Neural cell (in vitro differentiated cells): Measurements from ENCODE around the gene RBKS. TPM values are rescaled to one million over a fixed set of nuclear protein-coding genes. Genes with fewer than 3 reads are reported as not detected.

ENCODE experiments used
- H2AFZ ChIP-seq: fragments of 200-600, 300-800 bp; sonication (generic), shearing (Covaris generic); 2 replicates; pipeline ENCODE4 v1.6.0; 2014; ENCODE audit warnings: low read depth, mild to moderate bottlenecking, antibody characterized with exemption, low read length, moderate library complexity
- H3F3A ChIP-seq: fragments of 200-600 bp; shearing (Covaris generic); 2 replicates; pipeline ENCODE4 v1.6.1; 2016; ENCODE audit warnings: mild to moderate bottlenecking, moderate library complexity, mixed read lengths, antibody characterized with exemption, low read length; ENCODE audit not compliant: insufficient read depth, poor library complexity, severe bottlenecking
- H3K27ac ChIP-seq: fragments of 200-600, 300-800 bp; sonication (generic), shearing (Covaris generic); 2 replicates; pipeline ENCODE4 v1.5.1; 2014; ENCODE audit warnings: mild to moderate bottlenecking, low read length, moderate library complexity
- H3K27me3 ChIP-seq: fragments of 300-800, 200-600 bp; sonication (generic), shearing (Covaris generic); 2 replicates; pipeline ENCODE4 v1.6.0; 2014; ENCODE audit warnings: mild to moderate bottlenecking, low read depth, low read length, moderate library complexity; ENCODE audit not compliant: insufficient read depth
- H3K36me3 ChIP-seq: fragments of 300-800, 200-600 bp; sonication (generic), shearing (Covaris generic); 2 replicates; pipeline ENCODE4 v1.5.1; 2014; ENCODE audit warnings: mild to moderate bottlenecking, antibody characterized with exemption, low read length, moderate library complexity; ENCODE audit not compliant: insufficient read depth
- H3K4me2 ChIP-seq: fragments of 300-800, 200-600 bp; sonication (generic), shearing (Covaris generic); 2 replicates; pipeline ENCODE4 v1.6.0; 2014; ENCODE audit warnings: mild to moderate bottlenecking, low read length
- H3K4me3 ChIP-seq: fragments of 300-800, 200-600 bp; sonication (generic), shearing (Covaris generic); 2 replicates; pipeline ENCODE4 v1.5.1; 2014; ENCODE audit warnings: mild to moderate bottlenecking, low read length, moderate library complexity
- H3K79me2 ChIP-seq: fragments of 200-600 bp; shearing (Covaris generic); replicated peaks from 2 replicates; pipeline ENCODE4 v1.6.0; 2014; ENCODE audit warnings: mild to moderate bottlenecking, low read length, moderate library complexity; ENCODE audit not compliant: insufficient read depth
- H3K9ac ChIP-seq: fragments of 300-800, 200-600 bp; sonication (generic), shearing (Covaris generic); 2 replicates; pipeline ENCODE4 v1.6.1; 2016; ENCODE audit warnings: mild to moderate bottlenecking, low read length, mixed read lengths
- H3K9me2 ChIP-seq: fragments of 200-600 bp; shearing (Covaris generic); 2 replicates; pipeline ENCODE4 v1.6.1; 2016; ENCODE audit warnings: mild to moderate bottlenecking, low read length, mixed read lengths; ENCODE audit not compliant: insufficient read depth
- H3K9me3 ChIP-seq: fragments of 200-600, 300-800 bp; sonication (generic), shearing (Covaris generic); 2 replicates; pipeline ENCODE4 v1.6.1; 2016; ENCODE audit warnings: mild to moderate bottlenecking, mixed run types, low read length, moderate library complexity, mixed read lengths
- H4K20me1 ChIP-seq: fragments of 200-600 bp; shearing (Covaris generic); 2 replicates; pipeline ENCODE4 v1.6.1; 2016; ENCODE audit warnings: mild to moderate bottlenecking, mixed run types; ENCODE audit not compliant: insufficient read depth
- CTCF ChIP-seq: fragments of 450-650 bp; IDR thresholded peaks from 2 replicates; pipeline ENCODE4 v1.5.1; 2014; ENCODE audit warnings: antibody characterized with exemption, mild to moderate bottlenecking, moderate library complexity; ENCODE audit not compliant: poor library complexity, severe bottlenecking
- EP300 ChIP-seq: fragments of 450-650 bp; conservative IDR thresholded peaks from 2 replicates; pipeline ENCODE4 v1.6.1; 2014; ENCODE audit warnings: antibody characterized with exemption, mild to moderate bottlenecking, moderate library complexity; ENCODE audit not compliant: poor library complexity, severe bottlenecking
- EZH2 ChIP-seq: fragments of 200-600, 300-800 bp; shearing (Covaris generic), sonication (generic); IDR thresholded peaks from 2 replicates; pipeline ENCODE4 v1.6.1; 2014; ENCODE audit warnings: antibody characterized with exemption, low read length, borderline replicate concordance, mild to moderate bottlenecking; ENCODE audit not compliant: insufficient read depth, poor library complexity, severe bottlenecking
- MXI1 ChIP-seq: fragments of 450-650 bp; conservative IDR thresholded peaks from 2 replicates; pipeline ENCODE4 v1.6.1; 2014; ENCODE audit warnings: antibody characterized with exemption, mild to moderate bottlenecking; ENCODE audit not compliant: poor library complexity, severe bottlenecking
- POLR2AphosphoS5 ChIP-seq: IDR thresholded peaks from 2 replicates; pipeline ENCODE4 v1.6.1; 2012
- RAD21 ChIP-seq: fragments of 450-650 bp; conservative IDR thresholded peaks from 2 replicates; pipeline ENCODE4 v1.6.1; 2014; ENCODE audit warnings: antibody characterized with exemption, mild to moderate bottlenecking, moderate library complexity
- SMC3 ChIP-seq: fragments of 450-650 bp; conservative IDR thresholded peaks from 2 replicates; pipeline ENCODE4 v1.6.1; 2014; ENCODE audit warnings: antibody characterized with exemption, mild to moderate bottlenecking, moderate library complexity; ENCODE audit not compliant: poor library complexity
- TAF1 ChIP-seq: IDR thresholded peaks from 2 replicates; pipeline ENCODE4 v1.6.1; 2012; ENCODE audit warnings: low read depth
- polyA plus RNA-seq: library from polyadenylated mRNA; depleted of rRNA; stranded (reverse); fragments of >200 nt; gene quantifications from 2 replicates; pipeline ENCODE4 v1.2.3, GENCODE V29; 2014
- TF ChIP-seq, protein P1 (sequence below): IDR thresholded peaks from 2 replicates; pipeline ENCODE4 v1.6.1; 2012; ENCODE audit warnings: borderline replicate concordance

The RBKS gene
- polyA plus RNA-seq, 1 donor from 2014 or later, result 5.4 TPM

DNA sequence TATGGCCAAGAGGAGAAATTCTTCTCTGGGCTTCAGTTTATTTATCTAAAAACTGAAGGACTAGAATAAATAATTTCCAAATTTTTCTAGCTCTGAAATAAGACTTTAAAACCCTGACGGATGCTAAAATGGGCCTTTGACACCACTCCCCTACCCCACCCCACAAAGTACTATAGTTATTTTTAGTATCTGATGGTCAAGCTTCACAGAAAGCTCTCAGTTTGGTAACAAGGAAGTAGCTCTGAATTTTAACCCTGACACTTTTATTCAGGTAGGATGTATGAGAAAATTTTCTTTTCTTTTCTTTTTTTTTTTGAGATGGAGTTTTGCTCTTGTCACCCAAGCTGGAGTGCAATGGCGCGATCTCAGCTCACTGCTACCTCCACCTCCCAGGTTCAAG lies 2.4 kb downstream of the RBKS start:
- H3K27me3 ChIP-seq, result no peaks in the 10 kb centered on the region
- H3K4me3 ChIP-seq, result no peak overlapping the region
- no peak overlapping the region for H2AFZ ChIP-seq
- H3K9ac ChIP-seq, result no peak overlapping the region
- H3F3A ChIP-seq, result no peaks in the 10 kb centered on the region
- no peaks in the 10 kb centered on the region for H4K20me1 ChIP-seq
- H3K9me3 ChIP-seq, result no peaks in the 10 kb centered on the region
- H3K4me2 ChIP-seq, result no peak overlapping the region
- H3K27ac ChIP-seq, result no peak overlapping the region
- peaks cover 12% of the 10 kb centered on the region for H3K79me2 ChIP-seq
- H3K9me2 ChIP-seq, result no peaks in the 10 kb centered on the region
- no peaks in the 10 kb centered on the region for H3K36me3 ChIP-seq
- TF ChIP-seq POLR2AphosphoS5 (no peak), EP300 (no peak), EZH2 (no peak), TAF1 (no peak), SMC3 (no peak), RAD21 (no peak), CTCF (no peak), MXI1 (no peak)
- TF ChIP-seq, protein P1, sequence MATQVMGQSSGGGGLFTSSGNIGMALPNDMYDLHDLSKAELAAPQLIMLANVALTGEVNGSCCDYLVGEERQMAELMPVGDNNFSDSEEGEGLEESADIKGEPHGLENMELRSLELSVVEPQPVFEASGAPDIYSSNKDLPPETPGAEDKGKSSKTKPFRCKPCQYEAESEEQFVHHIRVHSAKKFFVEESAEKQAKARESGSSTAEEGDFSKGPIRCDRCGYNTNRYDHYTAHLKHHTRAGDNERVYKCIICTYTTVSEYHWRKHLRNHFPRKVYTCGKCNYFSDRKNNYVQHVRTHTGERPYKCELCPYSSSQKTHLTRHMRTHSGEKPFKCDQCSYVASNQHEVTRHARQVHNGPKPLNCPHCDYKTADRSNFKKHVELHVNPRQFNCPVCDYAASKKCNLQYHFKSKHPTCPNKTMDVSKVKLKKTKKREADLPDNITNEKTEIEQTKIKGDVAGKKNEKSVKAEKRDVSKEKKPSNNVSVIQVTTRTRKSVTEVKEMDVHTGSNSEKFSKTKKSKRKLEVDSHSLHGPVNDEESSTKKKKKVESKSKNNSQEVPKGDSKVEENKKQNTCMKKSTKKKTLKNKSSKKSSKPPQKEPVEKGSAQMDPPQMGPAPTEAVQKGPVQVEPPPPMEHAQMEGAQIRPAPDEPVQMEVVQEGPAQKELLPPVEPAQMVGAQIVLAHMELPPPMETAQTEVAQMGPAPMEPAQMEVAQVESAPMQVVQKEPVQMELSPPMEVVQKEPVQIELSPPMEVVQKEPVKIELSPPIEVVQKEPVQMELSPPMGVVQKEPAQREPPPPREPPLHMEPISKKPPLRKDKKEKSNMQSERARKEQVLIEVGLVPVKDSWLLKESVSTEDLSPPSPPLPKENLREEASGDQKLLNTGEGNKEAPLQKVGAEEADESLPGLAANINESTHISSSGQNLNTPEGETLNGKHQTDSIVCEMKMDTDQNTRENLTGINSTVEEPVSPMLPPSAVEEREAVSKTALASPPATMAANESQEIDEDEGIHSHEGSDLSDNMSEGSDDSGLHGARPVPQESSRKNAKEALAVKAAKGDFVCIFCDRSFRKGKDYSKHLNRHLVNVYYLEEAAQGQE, result no peak

- Histone ChIP-seq H3K4me3 (no peak overlapping the region), H4K20me1 (no peaks in the 10 kb centered on the region), H3K27me3 (no peaks in the 10 kb centered on the region), H3K4me2 (no peak overlapping the region), H3K36me3 (no peaks in the 10 kb centered on the region), H3K9ac (no peak overlapping the region), H3F3A (no peaks in the 10 kb centered on the region), H3K79me2 (peaks cover 8% of the 10 kb centered on the region), H3K9me3 (no peaks in the 10 kb centered on the region), H2AFZ (no peak overlapping the region), H3K27ac (no peak overlapping the region), H3K9me2 (no peaks in the 10 kb centered on the region)
- TF ChIP-seq, protein P1, result no peak
- no peak for TF ChIP-seq POLR2AphosphoS5
- TF ChIP-seq EP300, result no peak
- TF ChIP-seq MXI1, result no peak
- TF ChIP-seq CTCF, result no peak
- no peak for TF ChIP-seq SMC3
- no peak for TF ChIP-seq RAD21
- TF ChIP-seq EZH2, result no peak
- TF ChIP-seq TAF1, result no peak
Observed at GRCh38 chr2:27887111-27887510, 3.1 kb downstream of the RBKS start.
